CD4-positive, alpha-beta T cell treated with Interleukin-17A for 4 hours (primary cell): ENCODE measurements around the gene HSD17B14.
A peak's percentile ranks its signal among the peaks of the same experiment; 100 is the strongest.
"Not testable (repeated sequence)": the region's sequence is repeated elsewhere in the genome, so short reads cannot be mapped to it uniquely, and the experiment has no call there.

ENCODE experiments used
- DNase-seq: peaks from one replicate; pipeline ENCODE4 v3.0.0-alpha.2; 2020; ENCODE audit warnings: mixed read lengths

Gene HSD17B14

GRCh38 chr19:48795685-48796070, 40.6 kb downstream of the HSD17B14 start:
- no peak for DNase-seq

GRCh38 chr19:48795055-48795684, 41.1 kb downstream of the HSD17B14 start:
- peak; percentile 88 for DNase-seq

- no peak for DNase-seq
Measured at GRCh38 chr19:48794291-48794690, 42.0 kb downstream of the HSD17B14 start.

- DNase-seq, result no peak
Measured at GRCh38 chr19:48793271-48793670, 43.0 kb downstream of the HSD17B14 start.

GRCh38 chr19:48787331-48787730, 49.0 kb downstream of the HSD17B14 start:
- not testable (repeated sequence) for DNase-seq

GRCh38 chr19:48786422-48786821, 49.9 kb downstream of the HSD17B14 start:
- DNase-seq, result not testable (repeated sequence)

GRCh38 chr19:48784527-48784926, 51.8 kb downstream of the HSD17B14 start:
- no peak for DNase-seq

GRCh38 chr19:48780631-48781391, 55.5 kb downstream of the HSD17B14 start:
- no peak for DNase-seq

GRCh38 chr19:48779636-48780035, 56.7 kb downstream of the HSD17B14 start:
- DNase-seq, result no peak

- no peak for DNase-seq
Measured at GRCh38 chr19:48777720-48778119, 58.6 kb downstream of the HSD17B14 start.

GRCh38 chr19:48777139-48777538, 59.2 kb downstream of the HSD17B14 start:
- DNase-seq, result no peak

GRCh38 chr19:48772503-48772953, 63.8 kb downstream of the HSD17B14 start:
- DNase-seq, result no peak

- no peak for DNase-seq
Measured at GRCh38 chr19:48770734-48771472, 65.4 kb downstream of the HSD17B14 start.

- DNase-seq, result no peak
Measured at GRCh38 chr19:48770266-48770665, 66.0 kb downstream of the HSD17B14 start.

- no peak for DNase-seq
Measured at GRCh38 chr19:48768994-48769713, 67.1 kb downstream of the HSD17B14 start.

- not testable (repeated sequence) for DNase-seq
Measured at GRCh38 chr19:48768171-48768753, 68.0 kb downstream of the HSD17B14 start.

- DNase-seq, result not testable (repeated sequence)
Measured at GRCh38 chr19:48765816-48766215, 70.5 kb downstream of the HSD17B14 start.
